OCI-LY7 (cell line): ENCODE measurements around the gene FIS1. TPM values are rescaled to one million over a fixed set of nuclear protein-coding genes. Genes with fewer than 3 reads are reported as not detected.
A peak's percentile ranks its signal among the peaks of the same experiment; 100 is the strongest.

Experiments used
- BruUV-seq: library from RNA; stranded (reverse); fragments of 400-500 nt; replicated peaks from 2 replicates; lab custom pipeline; 2021; lab: Mats Ljungman, UMichigan
- CTCF ChIA-PET: fragments of 300-600 bp; sonication (Branson Sonifier 250); formaldehyde crosslinking; loops from one replicate; lab custom pipeline; 2022; ENCODE audit warnings: antibody characterized with exemption; ENCODE audit not compliant: unreplicated experiment; lab: Charles Lee
- POLR2A ChIA-PET: fragments of 300-600 bp; sonication (Branson Sonifier 250); formaldehyde crosslinking; loops from one replicate; lab custom pipeline; 2022; ENCODE audit warnings: antibody characterized with exemption; lab: Charles Lee
- DNase-seq: peaks from one replicate; pipeline ENCODE4 v3.0.0-alpha.2; 2015; ENCODE audit warnings: low spot score
- H2AFZ ChIP-seq: fragments of 200-600 bp; sonication (generic), shearing (Covaris generic); 2 replicates; pipeline ENCODE4 v1.6.1; 2014; ENCODE audit warnings: mild to moderate bottlenecking, antibody characterized with exemption, low read length, moderate library complexity
- H3K27ac ChIP-seq: fragments of 200-600 bp; sonication (generic); 2 replicates; pipeline ENCODE4 v1.5.1; 2014; ENCODE audit warnings: mixed run types, low read depth, mild to moderate bottlenecking, moderate library complexity, low read length, inconsistent platforms; ENCODE audit not compliant: poor library complexity, severe bottlenecking
- H3K36me3 ChIP-seq: fragments of 200-600 bp; sonication (generic); 2 replicates; pipeline ENCODE4 v1.6.1; 2014; ENCODE audit warnings: mild to moderate bottlenecking, antibody characterized with exemption, low read length, moderate library complexity, mixed read lengths; ENCODE audit not compliant: insufficient read depth
- H3K4me1 ChIP-seq: fragments of 200-600 bp; sonication (generic); 2 replicates; pipeline ENCODE4 v1.5.1; 2014; ENCODE audit warnings: mild to moderate bottlenecking, low read length; ENCODE audit not compliant: insufficient read depth, poor library complexity, severe bottlenecking
- H3K4me2 ChIP-seq: fragments of 200-600 bp; sonication (generic); 2 replicates; pipeline ENCODE4 v1.6.1; 2014; ENCODE audit warnings: mild to moderate bottlenecking, low read length
- H3K4me3 ChIP-seq: fragments of 200-600 bp; sonication (generic); 2 replicates; pipeline ENCODE4 v1.5.1; 2014; ENCODE audit warnings: mild to moderate bottlenecking, low read depth, low read length; ENCODE audit not compliant: poor library complexity, severe bottlenecking
- H3K79me2 ChIP-seq: fragments of 200-600 bp; sonication (generic); 2 replicates; pipeline ENCODE4 v1.6.1; 2016; ENCODE audit warnings: low read depth, mild to moderate bottlenecking, low read length, moderate library complexity, mixed read lengths; ENCODE audit not compliant: insufficient read depth
- H3K9me2 ChIP-seq: fragments of 200-600 bp; sonication (generic); 2 replicates; pipeline ENCODE4 v1.6.1; 2016; ENCODE audit warnings: mild to moderate bottlenecking, low read length, mixed read lengths; ENCODE audit not compliant: insufficient read depth
- H3K9me3 ChIP-seq: fragments of 200-600 bp; sonication (generic); 2 replicates; pipeline ENCODE4 v1.6.1; 2014; ENCODE audit warnings: mild to moderate bottlenecking, mixed run types, low read length, mixed read lengths
- H4K20me1 ChIP-seq: fragments of 200-600 bp; sonication (generic); 2 replicates; pipeline ENCODE4 v1.6.1; 2014; ENCODE audit warnings: mild to moderate bottlenecking, antibody characterized with exemption, low read length, moderate library complexity, mixed read lengths; ENCODE audit not compliant: insufficient read depth
- CTCF ChIP-seq: fragments of 200-600 bp; sonication (generic); conservative IDR thresholded peaks from 2 replicates; pipeline ENCODE4 v1.5.1; 2014; ENCODE audit warnings: mild to moderate bottlenecking, antibody characterized with exemption, low read length, moderate library complexity, mixed read lengths
- EZH2phosphoT487 ChIP-seq: fragments of 200-600 bp; sonication (generic); IDR thresholded peaks from 2 replicates; pipeline ENCODE4 v1.6.1; 2018; ENCODE audit warnings: low read depth, borderline replicate concordance, mild to moderate bottlenecking, mixed run types, antibody characterized with exemption, low read length, moderate library complexity, mixed read lengths
- intact Hi-C: fragments of 100-400 bp; cut with micrococcal nuclease; formaldehyde crosslinking; loops from one replicate; pipeline ENCODE4 v1.10.0; 2022; ENCODE audit not compliant: unreplicated experiment
- total RNA-seq, 2 experiments: library from RNA; depleted of rRNA in 1 of 2; stranded (reverse); fragments of >200 nt in 1 of 2; shearing (Covaris generic) in 1 of 2; gene quantifications; 2 replicates each; pipeline ENCODE4 v1.2.3, GENCODE V29; 2014 to 2022

Gene FIS1
- total RNA-seq, 2 experiments from 2014 or later: 92.7 to 102 TPM

- TF ChIP-seq EZH2phosphoT487: no peak
- no peak for TF ChIP-seq CTCF
- Histone ChIP-seq H2AFZ (peak overlapping the region; percentile 17; the same call in 1 of the 2 replicates), H3K4me2 (peak overlapping the region; percentile 92), H3K9me2 (no peaks in the 10 kb centered on the region), H3K36me3 (peaks cover 45% of the 10 kb centered on the region), H3K79me2 (peaks cover 29% of the 10 kb centered on the region; the same call in 1 of the 2 replicates), H3K9me3 (no peaks in the 10 kb centered on the region), H4K20me1 (no peaks in the 10 kb centered on the region), H3K4me3 (peak overlapping the region; percentile 87), H3K27ac (no peak overlapping the region), H3K4me1 (peaks cover 18% of the 10 kb centered on the region)
- no peak for DNase-seq
- CTCF ChIA-PET: no interaction called here
- intact Hi-C loops: loop anchor here (2.0 kb wide), 1 partner anchor 26 kb away; the partner anchor contains the start of gene ZNHIT1
- POLR2A ChIA-PET: interaction anchor here (0.5 to 1.3 kb wide), 5 partner anchors 27 to 356 kb away, joined by 3 to 4 read pairs (median 3); partner anchors contain the start of genes PLOD3, UFSP1 and ZNHIT1
- no TSS peak for BruUV-seq
Observed at GRCh38 chr7:101245147-101245668, 327 bp upstream of the FIS1 start.

GRCh38 chr7:101243646-101244374 lies 1.1 kb downstream of the FIS1 start:
- no peaks in the 10 kb centered on the region for H3K9me3 ChIP-seq
- intact Hi-C loops: loop anchor here (2.0 to 5.0 kb wide), 2 partner anchors 25 to 38 kb away; partner anchors contain the start of gene ZNHIT1
- DNase-seq: no peak
- H3K36me3 ChIP-seq: peaks cover 46% of the 10 kb centered on the region
- H3K9me2 ChIP-seq: no peaks in the 10 kb centered on the region
- no TSS peak for BruUV-seq
- peak overlapping the region; percentile 92 for H3K4me2 ChIP-seq
- TF ChIP-seq CTCF (no peak), EZH2phosphoT487 (no peak)
- H4K20me1 ChIP-seq: no peaks in the 10 kb centered on the region
- peak overlapping the region; percentile 36; the same call in 1 of the 2 replicates for H2AFZ ChIP-seq
- H3K4me3 ChIP-seq: peak overlapping the region; percentile 87
- POLR2A ChIA-PET: interaction anchor here (1.0 to 1.8 kb wide), 4 partner anchors 26 to 354 kb away, joined by 3 to 4 read pairs (median 3); partner anchors contain the start of genes UFSP1 and ZNHIT1
- peaks cover 25% of the 10 kb centered on the region; the same call in 1 of the 2 replicates for H3K79me2 ChIP-seq
- peaks cover 18% of the 10 kb centered on the region for H3K4me1 ChIP-seq
- H3K27ac ChIP-seq: peak overlapping the region; percentile 58
- CTCF ChIA-PET: interaction anchor here (0.6 to 1.2 kb wide), 4 partner anchors 9 to 39 kb away, joined by 3 to 6 read pairs (median 4); partner anchors contain the start of gene ZNHIT1
